RWPE2 (cell line): ENCODE data around the gene STRIP1.
A peak's percentile ranks its signal among the peaks of the same experiment; 100 is the strongest.

ENCODE experiments used
- ATAC-seq: fragments of 200-7000 bp; cut with Tn5 transposase; 3 replicates; pipeline ENCODE4 v1.9.1; 2021; ENCODE audit warnings: low read depth
- DNase-seq: peaks from one replicate; pipeline ENCODE4 v3.0.0-alpha.2; 2020; ENCODE audit warnings: low spot score
- H3K27ac ChIP-seq: fragments of 450-650 bp; 2 replicates; pipeline ENCODE4 v1.5.1; 2017; ENCODE audit warnings: mild to moderate bottlenecking; ENCODE audit not compliant: poor library complexity, severe bottlenecking
- H3K27me3 ChIP-seq: fragments of 250-450 bp; sonication (Bioruptor Pico); 2 replicates; pipeline ENCODE4 v1.5.1; 2021; ENCODE audit warnings: mild to moderate bottlenecking, moderate library complexity; ENCODE audit not compliant: insufficient read depth, poor library complexity, severe bottlenecking
- H3K36me3 ChIP-seq: fragments of 250-450 bp; sonication (Bioruptor Pico); 2 replicates; pipeline ENCODE4 v1.5.1; 2020; ENCODE audit warnings: low read depth, mild to moderate bottlenecking, moderate library complexity
- H3K4me1 ChIP-seq: fragments of 250-450 bp; sonication (Bioruptor Pico); 2 replicates; pipeline ENCODE4 v1.5.1; 2021; ENCODE audit warnings: mild to moderate bottlenecking, moderate library complexity; ENCODE audit not compliant: insufficient read depth, poor library complexity, severe bottlenecking
- H3K4me3 ChIP-seq: fragments of 250-450 bp; sonication (Bioruptor Pico); 2 replicates; pipeline ENCODE4 v1.5.1; 2021; ENCODE audit warnings: mild to moderate bottlenecking, moderate library complexity; ENCODE audit not compliant: severe bottlenecking
- H3K9me3 ChIP-seq: fragments of 250-450 bp; sonication (Bioruptor Pico); 2 replicates; pipeline ENCODE4 v1.5.1; 2021; ENCODE audit warnings: mild to moderate bottlenecking, moderate library complexity; ENCODE audit not compliant: severe bottlenecking
- CTCF ChIP-seq: fragments of 450-650 bp; IDR thresholded peaks from one replicate; pipeline ENCODE4 v1.5.1; 2017; ENCODE audit warnings: mild to moderate bottlenecking, moderate library complexity; ENCODE audit not compliant: poor library complexity, severe bottlenecking

The STRIP1 gene

GRCh38 chr1:110033421-110033820, 1.0 kb upstream of the STRIP1 start:
- Histone ChIP-seq H3K27ac (no peak overlapping the region), H3K4me3 (no peak overlapping the region), H3K27me3 (no peaks in the 10 kb centered on the region), H3K36me3 (peaks cover 18% of the 10 kb centered on the region), H3K4me1 (peaks cover 9% of the 10 kb centered on the region), H3K9me3 (no peaks in the 10 kb centered on the region)
- TF ChIP-seq CTCF = no peak
- ATAC-seq (no peak), DNase-seq (no peak)

DNA sequence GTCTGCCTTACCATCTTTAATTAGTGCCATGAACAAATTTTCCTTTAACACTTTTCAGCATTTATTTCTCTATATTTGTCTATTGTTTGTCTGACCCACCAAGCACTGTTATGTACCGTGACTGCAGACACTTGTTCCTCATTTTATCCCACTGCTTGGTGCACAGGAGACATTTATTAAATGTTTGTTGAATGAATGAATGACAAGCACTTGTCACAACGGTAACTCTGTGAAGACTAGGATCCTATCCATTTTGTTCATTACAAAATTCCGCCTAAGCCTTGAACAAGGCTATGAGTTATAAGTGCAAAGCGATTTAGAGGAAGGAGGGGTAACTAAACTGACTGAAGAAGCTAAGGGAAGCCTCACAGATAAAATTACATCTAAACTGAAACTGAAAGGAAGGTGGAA, 379 bp upstream of the STRIP1 start:
- DNase-seq = no peak
- no peak for ATAC-seq
- Histone ChIP-seq H3K27me3 (no peaks in the 10 kb centered on the region), H3K27ac (peak overlapping the region; percentile 39), H3K4me3 (peak overlapping the region; percentile 96), H3K4me1 (peaks cover 9% of the 10 kb centered on the region), H3K9me3 (no peaks in the 10 kb centered on the region), H3K36me3 (peaks cover 25% of the 10 kb centered on the region)
- no peak for TF ChIP-seq CTCF

DNA sequence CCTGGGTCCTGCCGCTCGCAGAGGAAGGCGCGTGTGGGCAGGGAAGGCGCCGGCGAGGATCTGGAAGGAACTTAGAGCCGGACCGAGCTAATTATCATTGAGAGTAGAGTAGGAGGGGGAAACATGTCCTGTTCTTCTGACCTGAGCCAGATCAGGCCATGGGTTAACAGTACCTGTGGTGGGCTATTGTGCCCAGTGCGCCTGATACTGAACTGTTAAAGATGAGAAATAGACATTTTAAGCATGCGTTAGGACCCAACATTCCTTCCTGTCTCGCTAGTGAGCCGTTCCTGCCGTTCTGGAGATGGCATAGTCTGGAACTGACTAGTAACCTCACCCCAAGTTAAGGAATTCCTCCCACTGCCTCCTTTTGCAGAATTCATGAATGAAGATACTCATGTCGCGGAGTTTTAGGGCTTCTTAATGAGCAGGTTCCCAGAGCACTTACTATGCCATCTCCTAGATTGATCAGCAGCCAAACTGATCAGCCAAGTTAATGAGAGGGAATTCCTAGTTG, 870 bp downstream of the STRIP1 start:
- peaks cover 37% of the 10 kb centered on the region for H3K36me3 ChIP-seq
- no peaks in the 10 kb centered on the region for H3K9me3 ChIP-seq
- ATAC-seq = peak; percentile 52
- DNase-seq = no peak
- peak overlapping the region; percentile 96 for H3K4me3 ChIP-seq
- TF ChIP-seq CTCF = no peak
- peaks cover 9% of the 10 kb centered on the region for H3K4me1 ChIP-seq
- H3K27ac ChIP-seq = peak overlapping the region; percentile 39
- H3K27me3 ChIP-seq = no peaks in the 10 kb centered on the region

GRCh38 chr1:110038271-110038670, 3.8 kb downstream of the STRIP1 start:
- no peak for TF ChIP-seq CTCF
- Histone ChIP-seq H3K4me1 (peaks cover 9% of the 10 kb centered on the region), H3K4me3 (no peak overlapping the region), H3K27ac (no peak overlapping the region), H3K27me3 (no peaks in the 10 kb centered on the region), H3K36me3 (peaks cover 67% of the 10 kb centered on the region), H3K9me3 (no peaks in the 10 kb centered on the region)
- no peak for ATAC-seq
- no peak for DNase-seq

- H3K4me1 ChIP-seq = peaks cover 5% of the 10 kb centered on the region
- no peak for TF ChIP-seq CTCF
- H3K9me3 ChIP-seq = no peaks in the 10 kb centered on the region
- no peaks in the 10 kb centered on the region for H3K27me3 ChIP-seq
- DNase-seq (no peak), ATAC-seq (no peak)
- no peak overlapping the region for H3K27ac ChIP-seq
- H3K36me3 ChIP-seq = peaks cover 81% of the 10 kb centered on the region
- no peak overlapping the region for H3K4me3 ChIP-seq
These were observed 5.2 kb downstream of the STRIP1 start for GRCh38 chr1:110039641-110040040.
